NCI-H1694 treated with DMSO at 0.1 percent for 48 hours (cell line): ENCODE results near the gene NFKBIE.

ENCODE experiments used
- DNase-seq: peaks from one replicate; lab custom pipeline; 2025; lab: John Stamatoyannopoulos, UW

Gene NFKBIE

GRCh38 chr6:44272999-44273566, 7.7 kb upstream of the NFKBIE start:
- DNase-seq = no peak

DNA sequence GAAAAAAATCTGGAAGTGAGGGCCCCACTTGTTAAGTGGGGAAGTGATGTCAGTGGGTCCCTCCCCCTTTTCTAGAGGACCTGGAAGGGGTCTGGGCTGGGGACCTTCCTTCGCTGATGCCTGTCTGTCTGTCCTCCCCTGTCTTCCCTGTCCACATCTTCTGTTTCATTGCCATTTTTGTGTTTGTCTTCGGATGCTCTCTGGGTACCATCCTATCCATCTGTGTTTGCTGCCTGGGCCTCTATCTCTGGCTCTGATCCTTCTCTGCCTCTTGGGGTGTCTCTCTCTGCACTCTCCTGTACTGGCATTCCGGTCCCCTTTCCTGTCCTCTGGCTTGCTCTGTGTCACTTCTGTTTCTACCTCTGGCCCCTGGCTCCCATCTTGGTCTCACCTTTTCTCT, 7.2 kb upstream of the NFKBIE start:
- DNase-seq = no peak

DNA sequence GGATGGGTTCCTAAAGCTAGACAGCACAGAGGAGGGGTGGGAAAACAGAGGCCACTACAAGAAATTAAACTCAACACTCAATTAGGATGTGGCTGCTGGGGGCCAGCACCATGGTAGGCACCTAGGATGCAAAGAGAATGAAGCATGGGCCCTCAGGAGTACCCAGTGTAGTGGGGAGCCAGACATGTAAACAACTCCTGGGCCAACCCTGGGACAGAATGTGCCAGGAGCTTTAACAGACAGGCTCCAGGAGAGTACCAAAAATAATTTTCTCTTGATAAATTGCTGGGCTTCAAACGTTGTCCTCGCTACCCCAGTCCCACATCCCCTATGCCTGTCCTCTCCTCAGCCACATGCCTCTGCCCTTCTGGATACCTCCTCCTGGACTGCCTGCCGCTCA, 6.6 kb upstream of the NFKBIE start:
- DNase-seq = no peak

GRCh38 chr6:44271406-44271723, 6.0 kb upstream of the NFKBIE start:
- DNase-seq = no peak

DNA sequence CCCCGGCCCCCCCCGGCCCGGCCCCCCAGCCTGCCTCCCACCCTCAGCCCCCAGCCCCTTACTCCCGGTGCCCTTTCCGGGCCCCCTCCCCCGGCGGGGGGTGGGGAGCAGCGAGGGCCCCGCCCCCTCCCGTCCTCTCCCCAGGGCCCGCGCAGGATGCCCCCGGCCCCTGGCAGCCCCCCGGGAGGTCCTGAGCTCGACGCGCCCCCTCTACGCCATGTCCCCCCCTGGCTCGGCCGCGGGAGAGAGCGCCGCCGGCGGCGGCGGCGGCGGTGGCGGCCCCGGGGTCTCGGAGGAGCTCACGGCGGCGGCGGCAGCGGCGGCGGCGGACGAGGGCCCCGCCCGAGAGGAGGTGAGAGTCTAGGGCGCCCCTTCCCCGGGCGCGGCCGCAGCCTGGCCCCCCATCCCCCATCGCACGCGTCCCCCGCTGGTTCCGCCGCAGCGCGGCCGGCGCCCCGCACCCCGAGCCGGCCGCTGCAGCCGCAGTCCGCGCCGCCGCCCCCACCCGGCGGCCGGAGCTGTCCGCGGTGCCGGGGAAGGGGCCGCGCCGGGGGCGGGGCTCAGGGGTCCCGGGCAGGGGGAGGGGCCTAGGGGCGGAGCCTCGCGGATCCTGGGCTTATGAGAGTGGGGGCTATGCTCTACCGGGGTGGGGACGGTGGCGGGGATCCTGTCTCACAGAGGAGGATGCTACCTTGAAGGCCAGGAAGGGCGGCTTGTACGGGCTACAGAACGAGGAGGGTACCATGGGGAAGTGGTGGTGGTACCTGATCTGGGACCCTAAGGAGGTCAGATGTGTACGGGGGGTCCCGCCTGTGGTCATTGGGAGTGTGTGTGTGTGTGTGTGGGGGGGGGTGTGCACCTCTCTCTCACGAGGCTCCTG, 5.4 kb upstream of the NFKBIE start:
- no peak for DNase-seq

GRCh38 chr6:44269921-44270525, 4.7 kb upstream of the NFKBIE start, which contains the start of gene TMEM151B:
TMEM151B (plus strand) TSS chr6:44270450; CDS start chr6:44270743, 293 bp downstream.
- no peak for DNase-seq

DNA sequence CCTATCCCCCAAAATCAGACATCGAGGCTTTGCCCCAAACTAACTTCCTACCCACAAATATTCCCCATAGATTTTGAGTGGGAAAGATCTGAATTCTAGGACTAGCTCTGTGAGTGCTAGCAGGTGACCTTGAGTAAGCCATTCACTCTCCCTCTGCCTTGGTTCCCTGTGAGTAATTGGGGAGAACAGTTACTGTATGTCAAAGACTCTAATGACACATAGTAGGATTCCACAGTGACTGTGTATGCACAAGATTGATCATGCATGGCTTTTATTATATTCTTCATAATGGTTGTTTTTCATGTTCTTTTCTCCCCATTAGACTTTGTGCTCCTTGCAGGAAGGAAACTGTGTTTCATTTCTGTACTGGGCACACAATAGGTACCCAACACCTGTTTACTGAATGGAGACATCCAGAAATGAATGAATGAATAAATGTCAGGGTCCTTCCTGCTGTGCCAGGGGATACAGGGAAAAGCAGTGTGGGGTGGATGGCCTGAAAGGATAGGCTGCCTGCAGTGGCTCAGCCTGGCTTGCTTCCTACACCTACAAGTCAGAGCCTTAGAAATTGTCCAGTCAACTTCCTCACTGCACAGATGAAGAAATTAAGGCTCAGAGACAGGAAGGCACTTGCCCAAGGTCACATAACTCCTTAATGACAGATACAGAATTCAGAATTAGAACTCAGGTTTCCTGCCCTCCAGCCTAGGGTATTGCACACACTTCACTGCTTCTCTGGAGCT, 4.0 kb upstream of the NFKBIE start:
- no peak for DNase-seq

DNA sequence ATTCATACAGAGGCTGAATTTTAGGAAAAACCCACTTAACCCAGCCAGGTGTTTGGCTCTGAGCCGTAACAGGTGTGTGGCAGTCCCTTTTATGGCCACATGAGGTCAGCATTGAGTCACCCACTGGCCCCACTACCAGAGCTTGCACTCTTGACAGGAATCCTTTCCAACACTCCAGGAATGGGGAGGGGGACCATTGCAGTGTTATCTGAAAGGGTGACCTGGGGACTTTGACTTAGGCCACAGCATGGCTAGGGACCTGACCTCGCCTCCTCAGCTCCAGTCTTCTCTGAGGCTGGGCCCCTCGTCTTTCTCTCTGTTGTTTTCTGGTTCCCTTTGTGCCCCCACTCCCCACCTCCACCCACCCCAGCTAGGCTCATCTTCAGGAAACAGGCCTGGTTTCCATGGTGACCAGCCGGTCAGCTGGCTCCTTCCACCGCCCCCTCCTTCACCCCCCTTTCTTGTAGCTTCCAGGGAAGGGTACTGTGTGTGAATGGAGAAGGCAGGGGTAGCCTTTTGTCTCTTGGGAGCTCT, 2.8 kb upstream of the NFKBIE start:
- DNase-seq = peak; percentile 37

GRCh38 chr6:44267252-44267651, 1.9 kb upstream of the NFKBIE start:
- DNase-seq = no peak

- no peak for DNase-seq
Measured at GRCh38 chr6:44266347-44266746, 996 bp upstream of the NFKBIE start.

- DNase-seq = no peak
Measured at GRCh38 chr6:44265722-44266233, 427 bp upstream of the NFKBIE start.

- DNase-seq = no peak
Measured at GRCh38 chr6:44264154-44265006, 971 bp downstream of the NFKBIE start.

DNA sequence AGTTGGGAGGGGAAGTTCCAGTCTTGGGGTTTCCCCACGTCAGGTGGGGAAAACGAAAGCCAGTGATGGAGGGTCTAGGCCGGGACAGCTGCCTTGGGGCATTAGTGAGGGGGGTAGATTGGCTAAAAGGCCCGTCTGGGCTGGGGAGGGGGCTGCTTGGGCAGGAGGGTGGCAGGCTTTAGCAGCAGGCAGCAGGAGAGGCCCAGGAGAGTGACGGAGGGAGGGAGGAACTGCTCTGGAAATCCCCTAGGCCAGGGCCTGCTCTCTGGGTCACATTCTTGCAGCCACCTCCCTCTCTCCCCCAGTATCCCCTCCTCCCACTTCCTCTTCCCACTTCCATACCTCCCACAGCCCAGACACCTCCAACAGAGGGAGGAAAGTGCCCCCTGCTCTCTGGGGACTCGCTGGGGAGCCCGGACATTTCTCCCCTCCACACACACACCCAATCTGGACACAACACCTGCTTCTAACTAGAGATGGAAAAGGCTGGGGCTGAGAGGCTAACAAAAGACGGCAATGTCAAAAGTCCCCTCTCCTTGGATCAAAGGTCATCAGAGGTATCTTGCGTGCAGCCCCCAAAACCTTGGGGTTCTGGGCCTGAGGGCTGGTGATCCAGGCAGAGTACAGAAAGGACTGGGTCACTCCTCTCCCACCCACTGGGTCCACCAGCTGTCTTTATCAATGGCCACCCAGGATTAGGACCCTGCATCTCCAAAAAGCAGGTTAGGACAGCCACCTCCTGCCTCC, 1.8 kb downstream of the NFKBIE start:
- no peak for DNase-seq

DNA sequence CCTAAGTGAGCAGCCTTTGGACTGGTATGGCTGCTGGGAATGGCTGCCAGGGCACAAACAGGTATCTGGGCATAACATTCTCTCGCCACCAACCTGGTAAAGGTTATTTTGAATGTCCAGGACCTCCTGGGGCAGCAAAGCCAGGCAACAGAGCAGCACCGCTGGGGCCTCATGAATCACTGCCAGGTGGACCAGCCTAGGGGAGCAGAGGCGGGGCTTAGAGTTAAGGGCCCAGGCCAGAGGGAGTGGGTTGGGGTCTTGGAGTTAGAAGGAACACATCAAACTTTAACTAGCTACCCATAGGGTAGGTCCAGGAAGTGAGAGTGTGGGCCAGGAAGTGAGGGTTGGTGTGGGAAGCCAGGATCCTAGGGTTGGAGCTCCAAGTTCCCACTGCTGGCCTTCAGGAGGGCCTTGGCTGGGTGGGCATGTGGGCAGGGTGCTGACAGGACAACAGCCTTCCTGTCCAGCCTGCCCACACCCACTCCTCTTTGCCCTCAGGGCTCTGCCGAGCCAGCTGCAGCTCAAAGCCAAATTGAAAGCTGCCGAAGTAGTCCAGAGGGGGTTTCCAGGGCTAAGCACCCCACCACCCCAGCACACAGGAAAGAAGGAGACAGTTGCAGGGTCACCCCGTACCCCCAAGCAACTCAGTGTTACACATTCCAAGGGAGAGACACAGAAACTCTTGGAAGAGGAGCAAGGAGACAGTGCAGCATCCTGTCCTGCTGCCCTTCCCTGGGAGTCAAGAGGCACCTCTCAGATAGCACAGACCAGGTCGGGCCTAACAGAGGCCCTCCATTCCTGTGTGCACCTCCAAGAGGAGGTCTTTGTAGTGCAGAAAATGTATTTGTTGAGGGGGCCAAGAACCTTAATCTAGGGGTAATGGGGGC, 2.6 kb downstream of the NFKBIE start:
- no peak for DNase-seq

GRCh38 chr6:44261581-44261980, 3.8 kb downstream of the NFKBIE start:
- DNase-seq = no peak

- no peak for DNase-seq
Measured at GRCh38 chr6:44260451-44261297, 4.7 kb downstream of the NFKBIE start.

DNA sequence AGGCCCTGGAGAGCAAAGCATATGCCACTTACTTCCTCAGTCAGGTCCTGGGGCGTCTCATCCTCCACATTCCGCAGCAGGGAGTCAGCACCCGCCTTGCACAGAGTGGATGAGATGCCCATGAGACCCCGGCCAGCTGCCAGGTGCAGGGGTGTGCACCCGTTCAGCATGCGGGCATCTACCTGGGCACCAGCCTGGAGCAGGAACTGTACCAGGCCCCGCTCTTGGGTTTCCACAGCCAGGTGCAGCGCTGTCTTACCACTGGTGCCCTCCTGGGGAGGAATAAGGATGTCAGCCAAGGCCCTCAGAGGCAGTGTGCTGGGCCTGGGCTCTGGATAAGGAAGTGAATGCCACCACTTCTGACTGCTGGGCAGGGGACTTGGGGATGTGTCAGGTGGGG, 5.3 kb downstream of the NFKBIE start:
- no peak for DNase-seq

GRCh38 chr6:44258921-44259320, 6.4 kb downstream of the NFKBIE start:
- no peak for DNase-seq
